Measurements from ENCODE around the gene CPEB3. TPM values are rescaled to one million over a fixed set of nuclear protein-coding genes. Genes with fewer than 3 reads are reported as not detected.

CPEB3 gene
- total and polyA plus RNA-seq, 2 donors (not counting 3 experiments of a cell fraction or from before 2014, with no cell fraction given), result 0.80 to 2.2 TPM

- Histone ChIP-seq H3K27me3 (ENCODE audit: control insufficient read depth in 2 of 2, insufficient read depth in 2 of 2, low read length in 2 of 2) (no peaks in the 10 kb centered on the region), H4K20me1 (replicated peaks; ENCODE audit: control insufficient read depth, extremely low read depth, insufficient read depth, low read length) (no peaks in the 10 kb centered on the region), H3K9ac (replicated peaks; ENCODE audit: extremely low read depth, insufficient read depth, low read length) (no peak overlapping the region), H3K36me3 (ENCODE audit: control insufficient read depth in 2 of 2, extremely low read depth in 1 of 2, insufficient read depth in 2 of 2, low read length in 2 of 2) (no peaks in the 10 kb centered on the region), H2AFZ (ENCODE audit: low read depth, low read length) (no peak overlapping the region), H3K4me2 (ENCODE audit: insufficient read depth, low read length) (no peak overlapping the region), H3K27ac (ENCODE audit: insufficient read depth, low read depth, low read length) (no peak overlapping the region), H3K9me1 (replicated peaks; ENCODE audit: control insufficient read depth, extremely low read depth, insufficient read depth, low read length) (no peaks in the 10 kb centered on the region), H3K79me2 (ENCODE audit: control insufficient read depth, insufficient read depth, low read length) (no peaks in the 10 kb centered on the region), H3K4me1 (ENCODE audit: control insufficient read depth, extremely low read depth, insufficient read depth, low read length) (no peaks in the 10 kb centered on the region), H3K4me3 (replicated peaks in 1 of 3; ENCODE audit: insufficient read depth in 1 of 3, low read depth in 1 of 3, low read length in 3 of 3) (no peak overlapping the region), H3K9me3 (replicated peaks; ENCODE audit: control insufficient read depth, insufficient read depth, low read length) (no peaks in the 10 kb centered on the region)
- no peak for TF ChIP-seq FOS (IDR thresholded peaks at IDR 0.05; ENCODE audit: borderline replicate concordance, insufficient read depth, low read length)
- no peak for TF ChIP-seq POLR2AphosphoS5 (IDR thresholded peaks at IDR 0.05; ENCODE audit: insufficient read depth, low read depth, low read length)
- TF ChIP-seq MYC (IDR thresholded peaks at IDR 0.05; ENCODE audit: low read depth, low read length), result no peak
- TF ChIP-seq POLR2A (IDR thresholded peaks at IDR 0.05; ENCODE audit: low read depth, low read length), result no peak
- TF ChIP-seq JUN (IDR thresholded peaks at IDR 0.05; ENCODE audit: borderline replicate concordance, insufficient read depth, insufficient read length, low read depth), result no peak
- no peak for TF ChIP-seq MAX (IDR thresholded peaks at IDR 0.05; ENCODE audit: insufficient read depth, insufficient read length)
- TF ChIP-seq GATA2 (IDR thresholded peaks at IDR 0.05; ENCODE audit: insufficient read depth, insufficient read length, low read depth, low read length), result no peak
- TF ChIP-seq EZH2 (IDR thresholded peaks at IDR 0.05; ENCODE audit: borderline replicate concordance, low read depth, low read length, severe bottlenecking), result no peak
- BruUV-seq (replicated peaks), result no TSS peak
- intact Hi-C loops (cut with micrococcal nuclease), result no loop called here
- ChIA-PET POLR2A (no interaction called here), CTCF (interaction anchor here (1.4 kb wide), 1 partner anchor 14 kb away, joined by 3 read pairs; no protein-coding TSS in a partner anchor)
- DNase-seq (ENCODE audit: low read depth, low spot score) (no peak), FAIRE-seq (no peak)
- dilution Hi-C loops (cut with MboI; ENCODE audit: extremely low pct_ligation_motif_present, low sequenced_read_pairs), result no loop called here
Measured at GRCh38 chr10:92052088-92052487, 238.8 kb downstream of the CPEB3 start.

- POLR2A ChIA-PET, result no interaction called here
- intact Hi-C loops (cut with micrococcal nuclease) (no loop called here), dilution Hi-C loops (cut with MboI; ENCODE audit: extremely low pct_ligation_motif_present, low sequenced_read_pairs) (no loop called here)
- Histone ChIP-seq H3K4me3 (replicated peaks in 1 of 3; ENCODE audit: insufficient read depth in 1 of 3, low read depth in 1 of 3, low read length in 3 of 3) (no peak overlapping the region), H3K4me2 (ENCODE audit: insufficient read depth, low read length) (no peak overlapping the region), H3K9ac (replicated peaks; ENCODE audit: extremely low read depth, insufficient read depth, low read length) (no peak overlapping the region), H3K9me3 (replicated peaks; ENCODE audit: control insufficient read depth, insufficient read depth, low read length) (no peaks in the 10 kb centered on the region), H3K4me1 (ENCODE audit: control insufficient read depth, extremely low read depth, insufficient read depth, low read length) (no peaks in the 10 kb centered on the region), H4K20me1 (replicated peaks; ENCODE audit: control insufficient read depth, extremely low read depth, insufficient read depth, low read length) (no peaks in the 10 kb centered on the region), H3K36me3 (ENCODE audit: control insufficient read depth in 2 of 2, extremely low read depth in 1 of 2, insufficient read depth in 2 of 2, low read length in 2 of 2) (no peaks in the 10 kb centered on the region), H2AFZ (ENCODE audit: low read depth, low read length) (no peak overlapping the region), H3K27me3 (ENCODE audit: control insufficient read depth in 2 of 2, insufficient read depth in 2 of 2, low read length in 2 of 2) (no peaks in the 10 kb centered on the region), H3K79me2 (ENCODE audit: control insufficient read depth, insufficient read depth, low read length) (no peaks in the 10 kb centered on the region), H3K9me1 (replicated peaks; ENCODE audit: control insufficient read depth, extremely low read depth, insufficient read depth, low read length) (no peaks in the 10 kb centered on the region), H3K27ac (ENCODE audit: insufficient read depth, low read depth, low read length) (no peak overlapping the region)
- TF ChIP-seq MYC (IDR thresholded peaks at IDR 0.05; ENCODE audit: low read depth, low read length), result no peak
- TF ChIP-seq POLR2AphosphoS5 (IDR thresholded peaks at IDR 0.05; ENCODE audit: insufficient read depth, low read depth, low read length), result no peak
- TF ChIP-seq GATA2 (IDR thresholded peaks at IDR 0.05; ENCODE audit: insufficient read depth, insufficient read length, low read depth, low read length), result no peak
- no peak for TF ChIP-seq FOS (IDR thresholded peaks at IDR 0.05; ENCODE audit: borderline replicate concordance, insufficient read depth, low read length)
- TF ChIP-seq MAX (IDR thresholded peaks at IDR 0.05; ENCODE audit: insufficient read depth, insufficient read length), result no peak
- TF ChIP-seq POLR2A (IDR thresholded peaks at IDR 0.05; ENCODE audit: low read depth, low read length), result no peak
- TF ChIP-seq CTCF (IDR thresholded peaks at IDR 0.05; ENCODE audit: extremely low read depth in 1 of 2, insufficient read depth in 1 of 2, low read depth in 1 of 2, low read length in 2 of 2), result no peak
- TF ChIP-seq JUN (IDR thresholded peaks at IDR 0.05; ENCODE audit: borderline replicate concordance, insufficient read depth, insufficient read length, low read depth), result no peak
- TF ChIP-seq EZH2 (IDR thresholded peaks at IDR 0.05; ENCODE audit: borderline replicate concordance, low read depth, low read length, severe bottlenecking), result no peak
- DNase-seq (ENCODE audit: low read depth, low spot score) (no peak), FAIRE-seq (no peak)
- CTCF ChIA-PET, result interaction anchor here (1.5 kb wide), 1 partner anchor 9 kb away, joined by 6 read pairs; no protein-coding TSS in a partner anchor
- no TSS peak for BruUV-seq (replicated peaks)
Measured at GRCh38 chr10:92047215-92047614, 243.7 kb downstream of the CPEB3 start.

All from endothelial cell of umbilical vein (primary cell).